H1 (cell line): ENCODE measurements around the gene TAS2R3.

Experiments
- ASH2L ChIP-seq: fragments of 200-600, 300-600 bp; sonication (generic); IDR thresholded peaks from one replicate; pipeline ENCODE4 v1.7.1; 2017; ENCODE audit warnings: low read length
- CEBPB ChIP-seq: IDR thresholded peaks from 2 replicates; pipeline ENCODE4 v1.6.1; 2012; ENCODE audit warnings: low read depth, low read length
- CHD2 ChIP-seq: IDR thresholded peaks from 2 replicates; pipeline ENCODE4 v1.6.1; 2012; ENCODE audit warnings: low read length, improper control_type of control experiment
- EP300 ChIP-seq, 2 experiments: IDR thresholded peaks; 1 replicate in 1 of 2; 2 replicates in 1 of 2; pipeline ENCODE4 v1.6.1; 2011 to 2012; ENCODE audit warnings: low read depth in 2 of 2, low read length in 2 of 2, mild to moderate bottlenecking in 2 of 2, borderline replicate concordance in 1 of 2, inconsistent platforms in 1 of 2, moderate library complexity in 1 of 2
- HDAC2 ChIP-seq, 2 experiments: fragments of 300-600 bp in 1 of 2; sonication (generic) in 1 of 2; IDR thresholded peaks; 2 replicates each; pipeline ENCODE4 v1.6.1; 2011 to 2012; ENCODE audit warnings: low read depth in 2 of 2, low read length in 2 of 2, mild to moderate bottlenecking in 2 of 2, moderate library complexity in 2 of 2, borderline replicate concordance in 1 of 2, inconsistent platforms in 1 of 2
- POLR2A ChIP-seq, 2 experiments: IDR thresholded peaks; 1 replicate in 1 of 2; 2 replicates in 1 of 2; pipeline ENCODE4 v1.6.1; 2011; ENCODE audit warnings: low read depth in 2 of 2, low read length in 2 of 2, mild to moderate bottlenecking in 2 of 2; ENCODE audit errors: control extremely low read depth in 1 of 2
- SIRT6 ChIP-seq: IDR thresholded peaks from one replicate; pipeline ENCODE4 v1.7.1; 2012; ENCODE audit warnings: low read length, inconsistent platforms
- SP2 ChIP-seq: IDR thresholded peaks from 2 replicates; pipeline ENCODE4 v1.6.1; 2012; ENCODE audit warnings: mild to moderate bottlenecking, low read length, inconsistent platforms
- SUZ12 ChIP-seq: fragments of 200-600 bp; sonication (generic); IDR thresholded peaks from 2 replicates; pipeline ENCODE4 v1.6.1; 2012; ENCODE audit warnings: mild to moderate bottlenecking, inconsistent platforms, low read length, moderate library complexity, mixed read lengths
- TEAD4 ChIP-seq: IDR thresholded peaks from 2 replicates; pipeline ENCODE4 v1.6.1; 2012; ENCODE audit warnings: low read depth, low read length, inconsistent platforms, mixed read lengths
- TF ChIP-seq, protein P1 (sequence below), 3 experiments: IDR thresholded peaks; 1 replicate in 2 of 3; 2 replicates in 1 of 3; pipeline versions ENCODE4 v1.5.1 to v1.6.1; 2011; ENCODE audit warnings: low read length in 3 of 3, mild to moderate bottlenecking in 3 of 3, inconsistent platforms in 2 of 3, low read depth in 1 of 3, moderate library complexity in 1 of 3; ENCODE audit not compliant: insufficient read depth in 1 of 3; ENCODE audit errors: control extremely low read depth in 1 of 3

DNA sequence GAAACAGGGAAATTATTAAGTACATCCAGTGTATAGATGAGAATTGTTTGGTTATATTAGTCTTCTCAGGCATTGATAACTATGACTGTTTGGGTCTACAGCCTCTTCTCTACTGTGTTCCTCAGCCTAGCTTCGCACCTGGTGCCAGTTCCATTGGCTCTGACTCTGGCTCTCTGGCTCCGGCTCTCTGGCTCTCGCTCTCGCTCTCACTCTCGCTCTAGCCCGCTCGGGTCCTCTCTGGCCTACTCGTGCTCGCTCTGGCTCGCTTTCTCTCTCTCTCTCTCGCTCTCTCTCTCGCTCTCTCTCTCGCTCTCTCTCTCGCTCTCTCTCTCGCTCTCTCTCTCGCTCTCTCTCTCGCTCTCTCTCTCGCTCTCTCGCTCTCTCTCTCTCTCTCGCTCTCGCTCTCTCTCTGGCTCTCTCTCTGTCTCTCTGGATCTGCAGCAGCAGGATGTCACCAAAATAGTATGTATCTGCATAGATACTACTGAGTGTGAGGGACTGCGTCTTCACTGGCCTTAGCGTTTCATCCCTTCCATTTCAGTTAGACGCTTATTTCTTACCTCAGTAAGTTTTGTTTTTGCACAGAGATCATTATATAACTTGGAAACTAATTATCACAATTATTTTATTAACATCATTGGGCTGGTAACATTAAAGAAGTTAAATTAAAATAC, 32.3 kb upstream of the TAS2R3 start:
- TF ChIP-seq SIRT6 (no peak), EP300 (IDR thresholded peaks at IDR 0.05; ENCODE audit: borderline replicate concordance in 1 of 2, low read depth in 2 of 2, low read length in 2 of 2) (no peak), POLR2A (IDR thresholded peaks at IDR 0.05; ENCODE audit: control extremely low read depth in 1 of 2, low read depth in 2 of 2, low read length in 2 of 2) (no peak), SUZ12 (no peak), CHD2 (no peak), ASH2L (no peak), CEBPB (no peak), TEAD4 (no peak), HDAC2 (IDR thresholded peaks at IDR 0.05; ENCODE audit: borderline replicate concordance in 1 of 2, low read depth in 2 of 2, low read length in 2 of 2) (no peak), SP2 (no peak)
- TF ChIP-seq, protein P1, sequence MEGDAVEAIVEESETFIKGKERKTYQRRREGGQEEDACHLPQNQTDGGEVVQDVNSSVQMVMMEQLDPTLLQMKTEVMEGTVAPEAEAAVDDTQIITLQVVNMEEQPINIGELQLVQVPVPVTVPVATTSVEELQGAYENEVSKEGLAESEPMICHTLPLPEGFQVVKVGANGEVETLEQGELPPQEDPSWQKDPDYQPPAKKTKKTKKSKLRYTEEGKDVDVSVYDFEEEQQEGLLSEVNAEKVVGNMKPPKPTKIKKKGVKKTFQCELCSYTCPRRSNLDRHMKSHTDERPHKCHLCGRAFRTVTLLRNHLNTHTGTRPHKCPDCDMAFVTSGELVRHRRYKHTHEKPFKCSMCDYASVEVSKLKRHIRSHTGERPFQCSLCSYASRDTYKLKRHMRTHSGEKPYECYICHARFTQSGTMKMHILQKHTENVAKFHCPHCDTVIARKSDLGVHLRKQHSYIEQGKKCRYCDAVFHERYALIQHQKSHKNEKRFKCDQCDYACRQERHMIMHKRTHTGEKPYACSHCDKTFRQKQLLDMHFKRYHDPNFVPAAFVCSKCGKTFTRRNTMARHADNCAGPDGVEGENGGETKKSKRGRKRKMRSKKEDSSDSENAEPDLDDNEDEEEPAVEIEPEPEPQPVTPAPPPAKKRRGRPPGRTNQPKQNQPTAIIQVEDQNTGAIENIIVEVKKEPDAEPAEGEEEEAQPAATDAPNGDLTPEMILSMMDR (IDR thresholded peaks at IDR 0.05; ENCODE audit: control extremely low read depth in 1 of 3, insufficient read depth in 1 of 3, low read depth in 1 of 3, low read length in 3 of 3), result no peak
